Measurements from ENCODE around the gene CHID1. TPM values are rescaled to one million over a fixed set of nuclear protein-coding genes. Genes with fewer than 3 reads are reported as not detected.

The CHID1 gene
- total RNA-seq, 4 donors from 2014 or later: 47.9 to 83.4 (median 65.8) TPM

GRCh38 chr11:875203-875602 is 35.4 kb downstream of the CHID1 start:
- 91 to 93% methylated on average over 8 to 13 of the region's 16 CpGs for WGBS, 2 donors
- TF ChIP-seq CTCF (IDR thresholded peaks at IDR 0.05) (no peak), POLR2A (IDR thresholded peaks at IDR 0.05) (no peak), EP300 (IDR thresholded peaks at IDR 0.05) (no peak)
- Histone ChIP-seq H3K9me3 (no peaks in the 10 kb centered on the region), H3K4me3 (no peak overlapping the region), H3K27ac (no peak overlapping the region), H3K4me1 (no peaks in the 10 kb centered on the region), H3K27me3 (no peaks in the 10 kb centered on the region), H3K36me3 (peaks cover 0 to 66% (median 0%) of the 10 kb centered on the region in 3 donors)
- DNase-seq (ENCODE audit: low spot score in 2 of 2): no peak

GRCh38 chr11:873706-874105 is 36.9 kb downstream of the CHID1 start:
- H3K27me3 ChIP-seq: no peaks in the 10 kb centered on the region
- 75 to 77% methylated on average over 12 of the region's 12 CpGs for WGBS, 2 donors
- TF ChIP-seq POLR2A (IDR thresholded peaks at IDR 0.05) (no peak), EP300 (IDR thresholded peaks at IDR 0.05) (no peak), CTCF (IDR thresholded peaks at IDR 0.05) (no peak)
- no peak overlapping the region for H3K27ac ChIP-seq
- H3K36me3 ChIP-seq: peaks cover 0 to 66% (median 0%) of the 10 kb centered on the region in 3 donors
- no peak for DNase-seq (ENCODE audit: low spot score in 2 of 2)
- no peak overlapping the region for H3K4me3 ChIP-seq
- no peaks in the 10 kb centered on the region for H3K9me3 ChIP-seq
- no peaks in the 10 kb centered on the region for H3K4me1 ChIP-seq

GRCh38 chr11:872799-873198 is 37.8 kb downstream of the CHID1 start:
- WGBS, 2 donors: 80 to 91% methylated on average over 7 to 9 of the region's 9 CpGs
- Histone ChIP-seq H3K4me1 (no peaks in the 10 kb centered on the region), H3K27ac (no peak overlapping the region)

GRCh38 chr11:871472-871871 is 39.1 kb downstream of the CHID1 start:
- H3K9me3 ChIP-seq: no peaks in the 10 kb centered on the region
- WGBS, 2 donors: 78 to 82% methylated on average over 7 to 9 of the region's 9 CpGs
- H3K27me3 ChIP-seq: no peaks in the 10 kb centered on the region
- no peak overlapping the region for H3K4me3 ChIP-seq
- no peak overlapping the region for H3K27ac ChIP-seq
- TF ChIP-seq CTCF (IDR thresholded peaks at IDR 0.05) (no peak), POLR2A (IDR thresholded peaks at IDR 0.05) (no peak), EP300 (IDR thresholded peaks at IDR 0.05) (no peak)
- DNase-seq (ENCODE audit: low spot score in 2 of 2): no peak
- peaks cover 0 to 64% (median 0%) of the 10 kb centered on the region in 3 donors for H3K36me3 ChIP-seq
- no peaks in the 10 kb centered on the region for H3K4me1 ChIP-seq

More at GRCh38 chr11:872799-873198, 37.8 kb downstream of the CHID1 start:
- Histone ChIP-seq H3K9me3 (no peaks in the 10 kb centered on the region), H3K4me3 (no peak overlapping the region), H3K36me3 (peaks cover 0 to 66% (median 0%) of the 10 kb centered on the region in 3 donors), H3K27me3 (no peaks in the 10 kb centered on the region)
- no peak for DNase-seq (ENCODE audit: low spot score in 2 of 2)
- TF ChIP-seq CTCF (IDR thresholded peaks at IDR 0.05) (no peak), EP300 (IDR thresholded peaks at IDR 0.05) (no peak), POLR2A (IDR thresholded peaks at IDR 0.05) (no peak)

GRCh38 chr11:870418-870817 is 40.2 kb downstream of the CHID1 start:
- Histone ChIP-seq H3K27me3 (no peaks in the 10 kb centered on the region), H3K27ac (no peak overlapping the region), H3K4me3 (no peak overlapping the region), H3K4me1 (no peaks in the 10 kb centered on the region), H3K36me3 (peaks cover 0 to 65% (median 0%) of the 10 kb centered on the region in 3 donors), H3K9me3 (no peaks in the 10 kb centered on the region)
- WGBS, 2 donors: 50 to 75% methylated on average over 2 to 8 of the region's 8 CpGs
- TF ChIP-seq EP300 (IDR thresholded peaks at IDR 0.05): no peak
- no peak for TF ChIP-seq CTCF (IDR thresholded peaks at IDR 0.05)
- TF ChIP-seq POLR2A (IDR thresholded peaks at IDR 0.05): no peak
- no peak for DNase-seq (ENCODE audit: low spot score in 2 of 2)

Data from tibial nerve (tissue), 4 donors.